Muscle of arm (tissue), 14 donors: ENCODE results near the gene HK3. TPM values are rescaled to one million over a fixed set of nuclear protein-coding genes. Genes with fewer than 3 reads are reported as not detected.

Experiments used
- DNase-seq: peaks from one replicate; pipeline ENCODE4 v3.0.0-alpha.2; 2013
- long read RNA-seq, 11 donors: transcript quantifications; one replicate each; lab custom pipeline, GENCODE V29; 2026
- polyA plus RNA-seq, 12 donors: library from polyadenylated mRNA; unstranded; fragments of 120-200 nt; gene quantifications; one replicate each; pipeline ENCODE4 v1.2.1, GENCODE V29; 2013; ENCODE audit not compliant: insufficient read length in 12 of 12

The HK3 gene
- polyA plus RNA-seq, result 1 to 10 TPM in 6 of 12 donors, under 1 TPM in 4, not detected in 2; 0.24 to 3.9 (median 1.2) TPM
- long read RNA-seq, donor 1, result 0 reads
- long read RNA-seq, donor 2, result 0 reads
- long read RNA-seq, donor 3, result 0 reads
- long read RNA-seq, donor 4, result 0 reads
- long read RNA-seq, donor 5, result 0 reads
- long read RNA-seq, donor 6, result 0 reads
- long read RNA-seq, donor 7, result 0 reads
- long read RNA-seq, donor 8, result 0 reads
- long read RNA-seq, donor 9, result 0 reads
- long read RNA-seq, donor 10, result 0 reads
- long read RNA-seq, donor 11, result 0 reads

DNA sequence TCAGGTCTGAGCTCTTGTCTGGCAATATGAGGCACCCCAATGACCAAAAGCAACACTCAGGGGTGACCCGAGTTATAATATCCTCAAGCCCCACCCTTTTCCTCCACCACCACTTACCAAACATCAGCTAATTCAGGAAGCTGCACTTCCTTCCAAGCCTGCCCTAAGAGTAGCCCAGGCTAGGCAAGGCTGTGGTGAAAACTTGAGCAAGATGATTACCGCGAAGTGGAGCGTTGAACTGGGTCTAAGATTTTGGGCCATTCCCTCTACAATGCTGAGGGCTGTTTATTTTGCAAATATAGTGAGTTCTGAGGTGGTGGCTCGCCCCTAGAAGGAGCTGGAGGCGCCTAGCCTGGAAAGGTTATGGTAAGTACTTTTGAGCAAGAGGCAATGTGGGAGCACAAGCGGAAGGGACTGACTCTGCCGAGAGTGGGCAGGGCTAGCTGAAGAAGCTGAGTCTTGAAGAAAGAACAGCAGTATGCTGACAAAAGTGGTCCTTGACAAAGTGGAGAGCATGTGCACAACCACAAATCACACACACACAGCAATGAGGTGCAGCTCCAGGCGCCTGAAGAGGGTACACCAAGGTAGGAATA is at the start of gene HK3:
Gene HK3 (minus strand): TSS at position 51 of the 596 bp plus-strand sequence. CDS start 3,187 bp downstream, outside the sequence.
- no peak for DNase-seq

DNA sequence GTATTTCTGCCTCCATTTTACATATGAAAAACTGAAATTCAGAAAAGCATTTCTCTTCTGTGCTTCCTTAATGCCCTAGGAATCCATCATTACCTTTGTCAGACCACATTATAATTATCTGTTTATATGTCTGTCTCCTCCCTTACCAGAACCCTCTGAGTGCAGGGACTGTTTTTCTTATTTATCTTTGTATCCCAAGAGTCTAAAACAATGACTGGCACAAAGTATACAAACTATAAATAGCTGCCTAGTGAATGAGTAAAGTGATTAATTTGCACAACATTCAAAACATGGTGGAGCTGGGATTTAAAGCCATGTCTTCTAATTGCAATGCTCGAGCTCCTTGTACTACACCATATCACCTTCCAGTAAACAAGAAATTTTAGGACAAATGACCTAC is 49.3 kb upstream of the HK3 start:
- DNase-seq, result no peak

DNA sequence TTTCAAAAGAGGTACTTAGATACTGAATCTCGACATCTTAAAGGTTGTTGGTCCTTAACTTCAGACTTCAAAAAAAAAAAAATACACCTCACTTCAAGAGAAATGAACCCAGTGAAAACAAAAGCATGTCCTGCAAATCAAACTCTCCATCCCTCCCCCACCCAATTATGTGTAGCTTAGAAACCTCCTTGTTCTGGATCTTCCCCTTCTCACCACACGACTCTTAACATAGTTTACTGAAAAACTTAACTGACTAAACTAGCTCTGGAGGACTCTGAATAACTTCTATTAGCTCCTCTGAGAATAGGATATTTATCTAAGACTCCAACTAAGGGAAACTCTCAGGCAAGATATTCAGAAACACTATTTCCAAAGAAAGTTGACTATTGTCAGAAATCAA is 48.7 kb upstream of the HK3 start:
- no peak for DNase-seq

GRCh38 chr5:176944268-176944667 is 45.1 kb upstream of the HK3 start:
- no peak for DNase-seq

DNA sequence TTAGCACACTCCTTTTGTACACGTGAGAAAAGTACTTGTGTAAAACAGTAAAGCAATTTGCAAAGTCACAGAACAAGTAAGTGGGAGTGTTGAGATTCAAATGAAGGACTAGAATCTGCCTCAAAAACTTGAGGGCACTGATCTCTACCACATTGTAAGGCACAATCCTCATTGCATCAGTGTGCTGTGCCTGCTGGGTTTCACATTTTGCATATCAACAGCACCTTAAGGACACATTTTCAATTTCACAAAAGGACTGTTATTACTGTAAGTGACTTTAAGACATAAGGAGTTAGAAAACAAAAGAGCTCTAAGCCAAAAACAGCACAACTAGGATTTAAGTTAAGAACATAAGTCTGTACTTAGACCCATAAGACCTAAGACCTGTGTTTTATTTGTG is 44.7 kb upstream of the HK3 start:
- DNase-seq, result no peak

GRCh38 chr5:176941951-176942350 is 42.8 kb upstream of the HK3 start:
- DNase-seq, result no peak

- DNase-seq, result no peak
Observed at GRCh38 chr5:176938472-176938871, 39.3 kb upstream of the HK3 start.

DNA sequence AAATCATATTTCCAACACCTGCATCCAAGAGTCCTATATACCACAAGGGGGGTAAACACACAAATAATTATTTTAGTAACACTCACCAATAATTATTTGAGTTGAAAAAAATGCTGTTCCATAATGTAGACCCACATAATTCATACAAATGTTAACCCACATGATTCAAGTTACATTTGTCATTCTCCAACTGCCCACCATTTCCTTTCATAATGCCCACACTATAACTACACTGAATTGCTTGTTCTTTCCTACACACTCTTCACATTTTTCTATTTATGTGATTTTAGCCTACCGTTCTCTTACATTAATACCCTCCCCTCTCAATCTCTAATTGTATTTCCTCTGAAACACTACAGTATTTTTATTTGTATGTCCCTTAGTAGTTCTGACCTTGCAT is 35.9 kb upstream of the HK3 start:
- DNase-seq, result no peak

DNA sequence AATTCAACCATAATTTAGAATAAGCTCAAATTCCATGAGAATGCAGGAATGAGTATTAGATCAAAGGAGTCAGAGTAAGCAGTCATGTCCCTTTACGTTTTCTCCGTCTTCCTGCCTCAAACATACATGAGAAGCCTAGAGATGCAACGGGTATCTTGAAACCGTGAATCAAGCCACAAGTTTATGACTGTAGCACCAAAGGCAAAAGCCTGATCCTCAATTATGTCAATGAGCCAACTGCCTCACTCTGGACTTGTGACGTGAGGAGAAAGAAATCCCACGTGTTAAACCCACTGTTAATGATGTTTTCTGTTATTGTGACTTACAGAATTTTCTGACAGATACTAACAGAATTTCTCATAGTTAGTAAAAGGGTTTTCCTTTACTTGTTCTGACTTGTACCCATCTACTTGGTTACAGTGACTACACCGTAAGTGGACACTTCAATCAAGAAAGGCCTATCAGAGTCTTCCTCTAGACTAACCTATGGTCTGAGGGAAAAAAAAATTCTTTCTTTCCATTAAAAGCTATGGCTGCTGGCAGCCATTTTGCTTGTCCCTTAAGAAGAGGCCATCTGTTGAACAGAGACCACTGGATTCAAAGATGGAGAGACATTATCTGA is 35.3 kb upstream of the HK3 start:
- no peak for DNase-seq

- no peak for DNase-seq
Observed at GRCh38 chr5:176929654-176930053, 30.5 kb upstream of the HK3 start.

- DNase-seq, result no peak
Observed at GRCh38 chr5:176927562-176927961, 28.4 kb upstream of the HK3 start.

GRCh38 chr5:176922817-176923216 is 23.7 kb upstream of the HK3 start:
- no peak for DNase-seq

DNA sequence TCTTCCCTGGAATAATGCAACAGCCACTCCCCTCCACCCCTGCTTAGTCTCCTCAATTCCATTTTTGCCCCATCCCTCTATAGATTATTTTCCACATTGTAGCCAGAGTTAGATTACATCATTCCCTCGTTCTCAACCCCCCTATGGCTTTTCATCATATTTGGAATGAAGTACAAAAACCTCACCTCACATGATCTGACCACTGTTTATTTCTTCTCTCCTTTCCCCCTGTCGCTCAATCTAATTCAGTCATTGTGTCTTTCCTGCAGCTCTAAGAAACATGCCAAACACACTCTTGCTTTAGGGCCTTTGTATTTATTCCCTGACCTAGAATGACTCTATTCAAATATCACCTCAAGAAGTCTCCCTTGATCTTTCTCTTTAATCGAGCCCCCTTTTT is 22.6 kb upstream of the HK3 start:
- DNase-seq, result no peak

GRCh38 chr5:176918613-176919012 is 19.5 kb upstream of the HK3 start:
- DNase-seq, result no peak

- no peak for DNase-seq
Observed at GRCh38 chr5:176916337-176916736, 17.2 kb upstream of the HK3 start.

DNA sequence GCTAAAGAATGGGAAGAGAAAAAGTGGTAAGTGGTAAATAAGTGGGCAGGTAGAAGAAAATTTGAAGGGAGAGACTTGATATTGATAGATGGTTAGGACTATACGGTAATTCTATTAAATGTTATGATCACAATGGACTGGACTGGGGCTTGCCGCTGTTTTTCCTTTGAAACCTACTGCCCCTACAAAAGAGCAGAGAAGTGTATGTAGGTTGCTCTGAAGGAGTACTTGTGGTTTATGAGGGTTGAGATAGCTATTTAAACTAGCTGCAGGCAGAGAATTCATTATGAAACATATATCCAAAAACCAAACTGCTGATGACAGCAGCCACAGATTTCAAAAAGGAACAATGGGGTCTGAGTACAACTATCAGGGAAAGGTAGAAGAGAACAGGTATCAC is 16.8 kb upstream of the HK3 start:
- DNase-seq, result no peak

GRCh38 chr5:176912115-176912514 is 13.0 kb upstream of the HK3 start:
- DNase-seq, result no peak

- DNase-seq, result no peak
Observed at GRCh38 chr5:176908675-176909368, 9.7 kb upstream of the HK3 start.

GRCh38 chr5:176906796-176907195 is 7.7 kb upstream of the HK3 start:
- no peak for DNase-seq

GRCh38 chr5:176906126-176906525 is 7.0 kb upstream of the HK3 start:
- DNase-seq, result no peak

DNA sequence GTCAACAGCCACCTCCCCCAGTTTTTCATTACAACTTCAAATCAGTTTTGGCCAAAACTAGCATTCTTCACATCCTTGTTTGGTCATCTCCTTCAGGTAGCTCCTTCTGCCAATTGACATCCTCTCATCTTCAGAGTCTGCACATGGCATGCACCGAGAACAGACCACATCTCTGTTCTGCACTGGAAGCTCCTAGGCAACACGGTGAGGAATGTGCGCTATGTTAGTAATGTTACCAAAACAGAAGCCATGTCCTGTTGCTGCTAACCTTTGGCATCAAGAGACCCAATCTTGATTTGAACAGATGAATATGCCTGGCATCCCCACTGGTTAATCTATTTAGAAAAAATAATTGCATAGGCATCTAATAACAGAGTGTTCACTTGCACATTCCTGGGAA is 5.1 kb upstream of the HK3 start:
- DNase-seq, result no peak

DNA sequence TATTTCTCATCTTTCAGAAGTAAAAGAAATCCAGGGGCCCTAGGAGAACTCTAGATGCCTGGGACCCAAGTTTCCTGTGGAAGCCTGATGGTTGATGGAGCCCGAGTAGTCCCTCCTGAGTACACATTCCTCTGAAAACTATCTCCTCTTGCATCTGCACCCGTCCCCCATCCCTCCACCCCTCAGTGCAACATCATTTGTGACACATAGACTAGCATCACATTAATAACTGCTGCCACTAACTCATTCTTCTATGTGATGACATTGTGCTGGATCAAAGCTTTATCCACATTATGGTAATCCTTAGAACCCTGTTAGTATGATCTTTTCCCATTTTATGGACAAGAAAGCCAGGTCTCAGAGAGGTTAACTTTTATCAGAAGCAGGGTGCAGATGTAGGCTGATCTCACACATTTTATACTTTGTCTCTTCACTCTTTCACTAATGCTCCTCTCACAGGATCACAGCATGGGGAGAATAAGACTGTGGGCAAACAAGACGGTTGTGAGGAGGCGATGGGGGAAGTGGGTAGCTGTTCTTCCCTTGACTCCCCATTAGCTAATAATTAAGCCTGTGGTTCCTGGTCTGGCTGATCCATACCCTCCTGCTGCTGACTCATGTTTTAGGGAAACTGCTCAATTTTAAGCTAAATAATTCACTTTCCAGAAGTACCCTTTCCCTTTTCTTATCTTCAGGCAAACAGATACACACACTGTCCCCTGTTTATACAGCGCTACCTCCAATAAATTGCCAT is 3.9 kb upstream of the HK3 start:
- no peak for DNase-seq
